ENCODE data around the gene FAM53C. TPM values are rescaled to one million over a fixed set of nuclear protein-coding genes. Genes with fewer than 3 reads are reported as not detected.
A peak's percentile ranks its signal among the peaks of the same experiment; 100 is the strongest.

FAM53C gene
- total RNA-seq, 1 donor: 46.6 TPM

DNA sequence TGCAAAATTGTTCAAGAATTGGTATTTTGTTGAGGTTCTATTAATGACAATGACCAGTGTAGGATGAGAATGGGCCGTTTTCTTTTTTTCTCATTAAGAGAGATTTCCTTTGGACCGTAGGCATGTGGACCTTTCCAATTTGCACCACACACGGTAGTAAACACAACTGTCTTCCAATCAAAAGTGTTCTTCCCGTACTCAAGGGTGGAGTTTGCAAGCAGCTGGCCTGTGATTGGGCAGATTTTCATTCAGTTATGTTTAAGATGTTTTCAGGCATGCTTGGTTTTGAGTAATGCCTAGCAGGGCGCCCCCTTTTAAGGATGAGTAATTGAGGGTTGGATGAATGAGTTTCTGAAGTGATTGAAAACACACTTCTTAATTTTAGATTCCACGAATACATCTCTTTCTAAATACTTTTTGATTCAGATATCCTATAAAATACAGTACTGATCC lies 16.9 kb downstream of the FAM53C start:
- TF ChIP-seq, protein P1, sequence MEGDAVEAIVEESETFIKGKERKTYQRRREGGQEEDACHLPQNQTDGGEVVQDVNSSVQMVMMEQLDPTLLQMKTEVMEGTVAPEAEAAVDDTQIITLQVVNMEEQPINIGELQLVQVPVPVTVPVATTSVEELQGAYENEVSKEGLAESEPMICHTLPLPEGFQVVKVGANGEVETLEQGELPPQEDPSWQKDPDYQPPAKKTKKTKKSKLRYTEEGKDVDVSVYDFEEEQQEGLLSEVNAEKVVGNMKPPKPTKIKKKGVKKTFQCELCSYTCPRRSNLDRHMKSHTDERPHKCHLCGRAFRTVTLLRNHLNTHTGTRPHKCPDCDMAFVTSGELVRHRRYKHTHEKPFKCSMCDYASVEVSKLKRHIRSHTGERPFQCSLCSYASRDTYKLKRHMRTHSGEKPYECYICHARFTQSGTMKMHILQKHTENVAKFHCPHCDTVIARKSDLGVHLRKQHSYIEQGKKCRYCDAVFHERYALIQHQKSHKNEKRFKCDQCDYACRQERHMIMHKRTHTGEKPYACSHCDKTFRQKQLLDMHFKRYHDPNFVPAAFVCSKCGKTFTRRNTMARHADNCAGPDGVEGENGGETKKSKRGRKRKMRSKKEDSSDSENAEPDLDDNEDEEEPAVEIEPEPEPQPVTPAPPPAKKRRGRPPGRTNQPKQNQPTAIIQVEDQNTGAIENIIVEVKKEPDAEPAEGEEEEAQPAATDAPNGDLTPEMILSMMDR (IDR thresholded peaks at IDR 0.05; ENCODE audit: insufficient read depth, low read depth, low read length): no peak
- peak overlapping the region; percentile 91 for H3K4me3 ChIP-seq (ENCODE audit: low read depth, low read length)
- peak; percentile 83 for DNase-seq (ENCODE audit: low read depth)

GRCh38 chr5:138359621-138360020 lies 21.6 kb downstream of the FAM53C start:
- no peak for DNase-seq (ENCODE audit: low read depth)

GRCh38 chr5:138360941-138361452 lies 22.9 kb downstream of the FAM53C start:
- no peak for DNase-seq (ENCODE audit: low read depth)
- TF ChIP-seq, protein P1 (IDR thresholded peaks at IDR 0.05; ENCODE audit: insufficient read depth, low read depth, low read length): no peak
- no peak overlapping the region for H3K4me3 ChIP-seq (ENCODE audit: low read depth, low read length)

More at GRCh38 chr5:138359621-138360020, 21.6 kb downstream of the FAM53C start:
- H3K4me3 ChIP-seq (ENCODE audit: low read depth, low read length): no peak overlapping the region
- TF ChIP-seq, protein P1 (IDR thresholded peaks at IDR 0.05; ENCODE audit: insufficient read depth, low read depth, low read length): no peak

GRCh38 chr5:138364576-138364975 lies 26.5 kb downstream of the FAM53C start:
- DNase-seq (ENCODE audit: low read depth): no peak
- no peak overlapping the region for H3K4me3 ChIP-seq (ENCODE audit: low read depth, low read length)
- TF ChIP-seq, protein P1 (IDR thresholded peaks at IDR 0.05; ENCODE audit: insufficient read depth, low read depth, low read length): no peak

GRCh38 chr5:138366632-138367382 lies 28.7 kb downstream of the FAM53C start:
- peak; percentile 61 for DNase-seq (ENCODE audit: low read depth)
- no peak overlapping the region for H3K4me3 ChIP-seq (ENCODE audit: low read depth, low read length)
- TF ChIP-seq, protein P1 (IDR thresholded peaks at IDR 0.05; ENCODE audit: insufficient read depth, low read depth, low read length): no peak

DNA sequence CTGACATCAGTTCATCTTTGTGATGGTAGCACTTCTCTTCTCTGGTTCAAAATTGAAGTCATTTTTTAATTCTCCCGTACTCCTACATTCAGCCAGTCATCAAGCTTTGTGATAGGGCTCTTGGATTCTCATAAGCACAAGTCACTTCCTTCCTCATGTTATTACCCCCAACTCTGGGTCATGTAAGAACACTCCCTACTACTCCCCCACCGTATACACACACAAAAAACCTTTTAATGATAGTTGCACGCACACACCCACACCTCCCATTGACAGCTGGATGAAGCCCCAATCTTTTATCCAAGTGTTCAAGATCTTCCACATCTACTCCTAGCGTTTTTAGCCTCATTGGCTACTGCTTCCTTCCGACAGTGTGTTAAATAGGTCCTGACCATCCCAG lies 31.2 kb downstream of the FAM53C start:
- TF ChIP-seq, protein P1 (IDR thresholded peaks at IDR 0.05; ENCODE audit: insufficient read depth, low read depth, low read length): no peak
- no peak overlapping the region for H3K4me3 ChIP-seq (ENCODE audit: low read depth, low read length)
- DNase-seq (ENCODE audit: low read depth): no peak
